SK-N-SH (cell line): ENCODE measurements around the gene FOXP1. TPM values are rescaled to one million over a fixed set of nuclear protein-coding genes. Genes with fewer than 3 reads are reported as not detected.
A peak's percentile ranks its signal among the peaks of the same experiment; 100 is the strongest.

Source experiments
- CTCF ChIA-PET: fragments of 300-600, 350-600 bp; formaldehyde crosslinking; extraction: SDS; loops from one replicate; lab custom pipeline; 2021; lab: Yijun Ruan, JAX
- POLR2A ChIA-PET: fragments of 350-600 bp; sonication (Branson Sonifier 250); formaldehyde crosslinking; extraction: SDS; loops from one replicate; lab custom pipeline; 2020; ENCODE audit warnings: antibody characterized with exemption, inconsistent platforms; lab: Yijun Ruan, JAX
- DNase-seq: peaks from one replicate; pipeline ENCODE4 v3.0.0; 2012
- H2AFZ ChIP-seq: fragments of 200-600 bp; sonication (generic); 2 replicates; pipeline ENCODE4 v1.8.1; 2016; ENCODE audit warnings: antibody characterized with exemption, mild to moderate bottlenecking, low read depth
- H3F3A ChIP-seq: fragments of 200-600 bp; sonication (generic); replicated peaks from 2 replicates; pipeline ENCODE3; 2016; ENCODE audit warnings: antibody characterized with exemption, mild to moderate bottlenecking; ENCODE audit not compliant: insufficient read depth
- H3K27ac ChIP-seq, 2 experiments: fragments of 200-500 bp in 1 of 2; fragments of 200-600 bp in 1 of 2; sonication (Bioruptor generic) in 1 of 2; sonication (generic), shearing (Covaris generic) in 1 of 2; 2 replicates each; pipeline versions ENCODE4 v1.5.1 to v1.6.1; 2014 to 2016; ENCODE audit warnings: low read depth in 2 of 2, inconsistent platforms in 1 of 2, low read length in 1 of 2, mild to moderate bottlenecking in 1 of 2, mixed read lengths in 1 of 2
- H3K27me3 ChIP-seq: fragments of 200-600 bp; sonication (generic), shearing (Covaris generic); 2 replicates; pipeline ENCODE4 v1.6.1; 2016; ENCODE audit warnings: mixed run types; ENCODE audit not compliant: insufficient read depth
- H3K36me3 ChIP-seq, 2 experiments: fragments of 200-500 bp in 1 of 2; fragments of 200-600 bp in 1 of 2; sonication (Bioruptor generic) in 1 of 2; sonication (generic) in 1 of 2; replicated peaks in 1 of 2; 2 replicates each; pipeline versions ENCODE3 to v1.5.1; 2014 to 2016; ENCODE audit warnings: low read length in 1 of 2, mild to moderate bottlenecking in 1 of 2; ENCODE audit not compliant: insufficient read depth in 2 of 2, control insufficient read depth in 1 of 2
- H3K4me1 ChIP-seq, 2 experiments: fragments of 200-500 bp in 1 of 2; fragments of 200-600 bp in 1 of 2; sonication (Bioruptor generic) in 1 of 2; sonication (generic), shearing (Covaris generic) in 1 of 2; 2 replicates each; pipeline versions ENCODE4 v1.5.1 to v1.6.1; 2014 to 2016; ENCODE audit warnings: low read depth in 1 of 2, low read length in 1 of 2, mixed run types in 1 of 2; ENCODE audit not compliant: insufficient read depth in 2 of 2, control insufficient read depth in 1 of 2
- H3K4me2 ChIP-seq: fragments of 200-600 bp; sonication (generic), shearing (Covaris generic); 2 replicates; pipeline ENCODE4 v1.6.1; 2017; ENCODE audit warnings: mixed run types
- H3K4me3 ChIP-seq, 2 experiments: fragments of 200-500 bp in 1 of 2; fragments of 200-600 bp in 1 of 2; sonication (Bioruptor generic) in 1 of 2; sonication (generic), shearing (Covaris generic) in 1 of 2; 2 replicates each; pipeline versions ENCODE4 v1.5.1 to v1.8.1; 2014 to 2016; ENCODE audit warnings: low read depth in 2 of 2, inconsistent platforms in 1 of 2, low read length in 1 of 2, mild to moderate bottlenecking in 1 of 2, mixed read lengths in 1 of 2, moderate library complexity in 1 of 2
- H3K79me2 ChIP-seq: fragments of 200-600 bp; sonication (generic); 2 replicates; pipeline ENCODE4 v1.8.1; 2017; ENCODE audit warnings: mild to moderate bottlenecking; ENCODE audit not compliant: insufficient read depth
- H3K9ac ChIP-seq: fragments of 200-600 bp; sonication (generic); 2 replicates; pipeline ENCODE4 v1.6.1; 2017; ENCODE audit warnings: mixed run types
- H3K9me2 ChIP-seq: fragments of 200-600 bp; sonication (generic); 2 replicates; pipeline ENCODE4 v1.6.1; 2017; ENCODE audit warnings: mixed run types
- H3K9me3 ChIP-seq: fragments of 200-600 bp; sonication (generic); 2 replicates; pipeline ENCODE4 v1.6.1; 2017; ENCODE audit warnings: mixed run types, mild to moderate bottlenecking, moderate library complexity
- H4K20me1 ChIP-seq: fragments of 200-600 bp; sonication (generic); 2 replicates; pipeline ENCODE4 v1.6.1; 2017; ENCODE audit warnings: mild to moderate bottlenecking, mixed run types; ENCODE audit not compliant: insufficient read depth
- EP300 ChIP-seq, 2 experiments: IDR thresholded peaks; 2 replicates each; pipeline versions ENCODE4 v1.4.0 to v1.6.1; 2012; ENCODE audit warnings: borderline replicate concordance in 1 of 2, low read depth in 1 of 2, low read length in 1 of 2
- EZH2phosphoT487 ChIP-seq: fragments of 200-600 bp; sonication (generic); IDR thresholded peaks from 2 replicates; pipeline ENCODE4 v1.6.1; 2017; ENCODE audit warnings: low read depth, mixed run types, mild to moderate bottlenecking, antibody characterized with exemption, moderate library complexity, borderline replicate concordance
- FOXM1 ChIP-seq: IDR thresholded peaks from 2 replicates; pipeline ENCODE4 v1.4.0; 2012; ENCODE audit warnings: low read depth, mild to moderate bottlenecking
- GABPA ChIP-seq: IDR thresholded peaks from 2 replicates; pipeline ENCODE4 v1.4.0; 2012; ENCODE audit warnings: low read depth, mild to moderate bottlenecking
- IRF3 ChIP-seq: fragments of 150-350 bp; IDR thresholded peaks from 2 replicates; pipeline ENCODE4 v1.6.1; 2016; ENCODE audit warnings: mild to moderate bottlenecking, low read depth, low read length
- MAX ChIP-seq: IDR thresholded peaks from 2 replicates; pipeline ENCODE4 v1.4.0; 2012; ENCODE audit warnings: low read depth
- MEF2A ChIP-seq: IDR thresholded peaks from 2 replicates; pipeline ENCODE4 v1.4.0; 2012; ENCODE audit warnings: low read depth, borderline replicate concordance
- NFIC ChIP-seq: IDR thresholded peaks from 2 replicates; pipeline ENCODE4 v1.4.0; 2012; ENCODE audit warnings: borderline replicate concordance
- PBX3 ChIP-seq: IDR thresholded peaks from 2 replicates; pipeline ENCODE4; 2012
- RCOR1 ChIP-seq: fragments of 150-350 bp; IDR thresholded peaks from 2 replicates; pipeline ENCODE4 v1.6.1; 2017; ENCODE audit warnings: antibody characterized with exemption, low read length
- REST ChIP-seq: IDR thresholded peaks from 2 replicates; pipeline ENCODE4 v1.6.1; 2012; ENCODE audit warnings: mild to moderate bottlenecking, low read depth, low read length, moderate library complexity
- RFX5 ChIP-seq: IDR thresholded peaks from 2 replicates; pipeline ENCODE4 v1.6.1; 2012; ENCODE audit warnings: mild to moderate bottlenecking, improper control_type of control experiment, low read length
- RXRA ChIP-seq: IDR thresholded peaks from 2 replicates; pipeline ENCODE4 v1.4.0; 2012; ENCODE audit warnings: low read depth, mild to moderate bottlenecking, borderline replicate concordance
- SIN3A ChIP-seq: IDR thresholded peaks from 2 replicates; pipeline ENCODE4 v1.6.1; 2012; ENCODE audit warnings: low read depth, mild to moderate bottlenecking, low read length, moderate library complexity, borderline replicate concordance
- TEAD4 ChIP-seq: IDR thresholded peaks from 2 replicates; pipeline ENCODE4 v1.4.0; 2012; ENCODE audit warnings: mild to moderate bottlenecking, borderline replicate concordance; ENCODE audit not compliant: insufficient read depth
- USF1 ChIP-seq: IDR thresholded peaks from 2 replicates; pipeline ENCODE4 v1.4.0; 2012; ENCODE audit warnings: low read depth, borderline replicate concordance
- WGBS: methylation state at CpG from one replicate; pipeline ENCODE4 v1.1.6; 2017; ENCODE audit warnings: low lambda C conversion rate; 5-methylcytosine and 5-hydroxymethylcytosine counted together
- polyA plus RNA-seq, 3 experiments: library from polyadenylated mRNA; depleted of rRNA; stranded (reverse); fragments of >200 nt; gene quantifications; 2 replicates each; pipeline ENCODE4 v1.2.3, GENCODE V29; 2012

FOXP1 gene
- polyA plus RNA-seq, 1 of the 3 experiments (the other 2 are of a cell fraction), result 8.8 TPM

GRCh38 chr3:71206305-71207165 lies 377.0 kb downstream of the FOXP1 start:
- Histone ChIP-seq H3K4me3 (no peak overlapping the region), H4K20me1 (no peaks in the 10 kb centered on the region), H3K79me2 (peaks cover 52% of the 10 kb centered on the region; the same call in 1 of the 2 replicates), H3K27ac (peak overlapping the region in 1 of 2 experiments; percentile 31; a peak in 1 of 4 replicates), H3K9me2 (no peaks in the 10 kb centered on the region), H3K9me3 (no peaks in the 10 kb centered on the region), H3K27me3 (no peaks in the 10 kb centered on the region), H2AFZ (no peak overlapping the region), H3F3A (peaks cover 16% of the 10 kb centered on the region), H3K4me1 (peaks cover 5 to 15% of the 10 kb centered on the region in 2 experiments; a peak in 3 of 4 replicates), H3K36me3 (no peaks in the 10 kb centered on the region), H3K9ac (no peak overlapping the region), H3K4me2 (no peak overlapping the region)
- CTCF ChIA-PET, result no interaction called here
- 94% methylated on average over 10 of the region's 10 CpGs for WGBS
- no peak for TF ChIP-seq MAX
- no peak for TF ChIP-seq RXRA
- no peak for TF ChIP-seq USF1
- TF ChIP-seq RFX5, result no peak
- TF ChIP-seq MEF2A, result no peak
- no peak for TF ChIP-seq NFIC
- no peak for TF ChIP-seq TEAD4
- no peak for TF ChIP-seq GABPA
- TF ChIP-seq SIN3A, result no peak
- TF ChIP-seq REST, result no peak
- TF ChIP-seq PBX3, result no peak
- TF ChIP-seq EZH2phosphoT487, result no peak
- TF ChIP-seq RCOR1, result no peak
- no peak for TF ChIP-seq FOXM1
- TF ChIP-seq IRF3, result no peak
- TF ChIP-seq EP300 (IDR thresholded peaks at IDR 0.05; ENCODE audit: borderline replicate concordance in 1 of 2, low read depth in 1 of 2, low read length in 1 of 2), result no peak
- DNase-seq, result no peak
- POLR2A ChIA-PET, result no interaction called here
